ENCODE data around the gene MSRB2.
A peak's percentile ranks its signal among the peaks of the same experiment; 100 is the strongest.

MSRB2 gene

DNA sequence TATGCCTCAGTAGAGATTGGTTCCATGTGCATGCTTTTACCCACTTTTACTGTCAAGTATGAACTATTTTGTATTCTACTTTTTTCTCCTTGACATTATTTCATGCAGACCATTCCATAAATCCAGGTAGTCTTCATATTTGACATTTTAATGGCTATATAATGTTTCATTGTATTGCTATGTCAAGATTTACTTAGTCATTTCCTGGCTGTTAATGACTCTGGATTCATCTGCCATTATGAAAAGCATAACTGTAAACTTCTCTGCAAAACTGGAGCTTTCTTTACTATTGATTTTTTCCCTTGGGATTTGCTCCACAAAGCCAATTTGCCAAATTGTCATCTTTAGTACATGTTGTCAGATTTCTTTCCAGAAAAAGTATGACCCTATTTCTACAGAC, 6.8 kb upstream of the MSRB2 start:
- H3K4me3 ChIP-seq (ENCODE audit: low read depth, low read length): no peak overlapping the region
- TF ChIP-seq, protein P1, sequence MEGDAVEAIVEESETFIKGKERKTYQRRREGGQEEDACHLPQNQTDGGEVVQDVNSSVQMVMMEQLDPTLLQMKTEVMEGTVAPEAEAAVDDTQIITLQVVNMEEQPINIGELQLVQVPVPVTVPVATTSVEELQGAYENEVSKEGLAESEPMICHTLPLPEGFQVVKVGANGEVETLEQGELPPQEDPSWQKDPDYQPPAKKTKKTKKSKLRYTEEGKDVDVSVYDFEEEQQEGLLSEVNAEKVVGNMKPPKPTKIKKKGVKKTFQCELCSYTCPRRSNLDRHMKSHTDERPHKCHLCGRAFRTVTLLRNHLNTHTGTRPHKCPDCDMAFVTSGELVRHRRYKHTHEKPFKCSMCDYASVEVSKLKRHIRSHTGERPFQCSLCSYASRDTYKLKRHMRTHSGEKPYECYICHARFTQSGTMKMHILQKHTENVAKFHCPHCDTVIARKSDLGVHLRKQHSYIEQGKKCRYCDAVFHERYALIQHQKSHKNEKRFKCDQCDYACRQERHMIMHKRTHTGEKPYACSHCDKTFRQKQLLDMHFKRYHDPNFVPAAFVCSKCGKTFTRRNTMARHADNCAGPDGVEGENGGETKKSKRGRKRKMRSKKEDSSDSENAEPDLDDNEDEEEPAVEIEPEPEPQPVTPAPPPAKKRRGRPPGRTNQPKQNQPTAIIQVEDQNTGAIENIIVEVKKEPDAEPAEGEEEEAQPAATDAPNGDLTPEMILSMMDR (IDR thresholded peaks at IDR 0.05; ENCODE audit: low read depth, low read length): no peak

DNA sequence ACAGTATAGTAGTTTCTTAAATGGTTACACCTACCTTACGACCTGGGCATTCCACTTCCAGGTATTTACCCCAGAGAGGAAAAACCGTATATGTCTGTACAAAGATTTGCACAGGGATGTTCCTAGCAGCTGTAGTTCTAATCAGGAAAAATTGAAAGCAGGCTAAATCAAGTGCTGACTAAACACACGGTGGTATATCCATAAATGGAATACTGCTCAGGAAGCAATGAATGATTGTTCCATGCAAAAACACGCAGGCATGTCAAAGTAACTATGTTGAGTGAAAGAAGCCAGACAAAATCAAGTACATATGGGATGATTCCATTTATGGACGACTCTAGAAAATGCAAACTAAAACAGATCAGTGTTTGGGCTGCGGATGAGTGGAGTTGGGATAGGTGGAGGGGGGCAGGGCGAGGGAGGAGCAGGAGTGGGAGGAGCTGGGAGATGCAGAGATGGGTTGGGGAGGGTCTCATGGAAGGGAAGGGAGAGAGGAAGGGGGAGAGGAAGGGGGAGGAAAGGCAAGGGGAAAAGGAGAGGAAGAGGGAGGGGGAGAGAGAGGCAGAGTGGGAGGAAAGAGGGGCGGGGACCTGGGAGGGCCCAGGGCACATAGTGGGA, 484 bp upstream of the MSRB2 start:
- TF ChIP-seq, protein P1 (IDR thresholded peaks at IDR 0.05; ENCODE audit: low read depth, low read length): no peak
- H3K4me3 ChIP-seq (ENCODE audit: low read depth, low read length): peak overlapping the region; percentile 74

DNA sequence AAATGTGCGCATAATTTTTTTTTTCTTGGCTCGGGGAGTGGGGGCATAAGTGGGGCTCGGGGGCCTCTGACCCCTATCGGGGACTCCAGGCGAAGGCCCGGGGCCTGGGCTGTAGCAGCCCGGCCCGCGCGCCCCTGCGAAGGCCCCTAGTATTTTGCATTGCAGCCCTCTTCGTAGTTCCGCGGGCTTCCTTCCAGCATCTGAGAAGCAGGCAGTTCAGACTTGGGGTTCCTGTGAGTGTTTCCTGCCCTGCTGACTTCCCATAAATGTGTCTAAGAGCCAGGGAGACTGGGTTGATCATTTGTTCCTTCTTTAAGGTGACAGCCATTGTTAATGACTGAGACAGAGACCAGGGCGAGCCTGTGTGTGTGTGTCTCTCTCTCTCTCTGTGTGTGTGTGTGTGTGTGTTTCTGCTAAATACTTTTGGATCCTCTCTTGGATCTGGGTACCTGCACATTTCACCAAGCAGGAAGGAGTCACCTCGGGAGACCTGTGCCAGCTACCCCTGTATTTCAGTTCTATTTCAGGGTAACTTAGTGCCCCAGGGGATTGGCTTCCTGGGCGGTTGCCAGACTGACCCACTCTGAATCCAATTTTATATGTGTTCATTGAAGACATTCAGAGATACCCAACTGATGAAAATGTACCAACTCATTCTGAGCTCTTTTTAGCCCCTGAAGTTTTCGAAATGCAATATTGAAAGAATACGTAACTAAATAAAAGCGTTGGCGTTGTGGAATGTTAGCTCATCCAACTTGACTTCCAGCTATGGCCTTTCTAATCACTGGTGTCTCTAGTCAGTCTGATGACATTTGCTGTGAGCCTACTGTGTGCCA, 805 bp downstream of the MSRB2 start:
- peak overlapping the region; percentile 74 for H3K4me3 ChIP-seq (ENCODE audit: low read depth, low read length)
- TF ChIP-seq, protein P1 (IDR thresholded peaks at IDR 0.05; ENCODE audit: low read depth, low read length): no peak

DNA sequence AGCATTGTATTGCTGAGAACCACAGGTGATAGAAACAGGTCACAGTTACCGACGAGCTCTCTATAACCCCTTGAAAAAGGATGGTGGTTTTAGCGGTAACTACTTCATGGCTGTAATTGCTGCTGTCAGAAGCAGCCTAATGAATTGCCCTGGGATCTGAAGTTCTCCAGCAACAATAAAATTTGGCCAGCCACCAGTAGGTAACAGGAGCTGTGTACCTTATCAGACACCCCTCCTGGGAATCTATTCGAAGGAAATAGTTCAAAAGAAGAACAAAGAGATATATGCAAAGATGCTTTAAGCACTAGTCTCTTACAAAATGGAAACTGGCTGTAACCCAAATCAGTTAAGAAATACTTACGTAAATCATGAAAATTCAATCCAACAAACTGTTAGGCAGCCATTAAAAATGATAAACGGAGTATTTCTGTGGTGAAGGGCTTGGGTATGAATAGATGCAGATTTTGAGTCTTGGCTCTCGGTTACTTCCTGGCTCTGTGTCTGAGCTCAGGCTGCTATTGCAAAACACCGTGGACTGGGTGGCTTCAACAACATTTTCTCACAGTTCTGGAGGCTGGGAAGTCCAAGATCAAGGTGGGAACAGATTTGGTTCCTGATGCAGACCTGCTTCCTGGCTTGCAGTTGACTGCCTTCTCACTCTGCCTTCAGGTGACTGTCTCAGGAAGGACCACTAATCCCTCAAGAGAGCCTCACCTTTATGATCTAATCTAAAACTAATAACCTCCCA, 1.6 kb downstream of the MSRB2 start:
- TF ChIP-seq, protein P1 (IDR thresholded peaks at IDR 0.05; ENCODE audit: low read depth, low read length): no peak
- peak overlapping the region; percentile 74 for H3K4me3 ChIP-seq (ENCODE audit: low read depth, low read length)

DNA sequence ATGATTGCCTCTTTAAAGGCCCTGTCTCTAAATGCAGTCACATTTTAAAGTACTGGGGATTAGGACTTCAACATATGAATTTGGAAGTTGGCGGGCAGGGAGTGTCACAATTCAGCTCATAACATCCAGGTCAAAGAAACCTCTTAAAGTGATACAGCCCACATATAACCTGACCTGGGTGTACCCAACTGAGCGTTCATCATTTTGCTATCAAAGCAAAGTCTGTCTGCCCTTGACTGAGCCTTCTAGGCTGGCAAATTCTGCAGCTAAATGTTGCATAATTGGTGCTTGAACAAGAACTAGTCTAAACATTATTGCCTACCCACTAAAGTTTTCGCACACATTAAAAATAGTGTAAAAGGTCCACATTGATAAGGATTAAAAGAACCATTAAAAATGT, 3.7 kb downstream of the MSRB2 start:
- TF ChIP-seq, protein P1 (IDR thresholded peaks at IDR 0.05; ENCODE audit: low read depth, low read length): no peak
- H3K4me3 ChIP-seq (ENCODE audit: low read depth, low read length): no peak overlapping the region

DNA sequence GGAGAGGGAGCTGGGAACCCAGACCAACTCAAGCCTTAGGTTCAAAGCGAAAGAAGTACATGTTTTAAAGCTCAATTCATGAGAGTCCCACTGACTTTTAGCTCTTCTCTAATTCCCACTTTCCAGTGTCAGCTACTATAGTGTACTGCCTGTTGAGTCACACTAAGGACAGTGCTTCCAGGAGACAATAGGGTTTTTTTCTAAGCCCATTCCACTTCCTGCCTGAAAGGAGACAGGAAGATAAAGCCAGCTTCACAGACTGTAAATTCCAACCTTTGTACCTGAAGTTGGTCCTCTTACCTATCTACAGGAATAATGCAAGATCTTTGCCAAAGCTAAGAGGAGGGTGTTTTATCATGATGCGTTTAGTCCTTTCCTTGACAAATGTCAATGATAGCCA, 4.4 kb downstream of the MSRB2 start:
- TF ChIP-seq, protein P1 (IDR thresholded peaks at IDR 0.05; ENCODE audit: low read depth, low read length): no peak
- H3K4me3 ChIP-seq (ENCODE audit: low read depth, low read length): no peak overlapping the region

Data from WI38 (cell line).